Stimulated activated CD4-positive, alpha-beta T cell treated with anti-CD3 and anti-CD28 coated beads, Interleukin-4, amount 100 ng/mL, for 1 hour (primary cell): ENCODE data around the gene NDUFB8.

Experiments used
- DNase-seq: peaks from one replicate; pipeline ENCODE4 v3.0.0-alpha.2; 2020

Gene NDUFB8

GRCh38 chr10:100535715-100536353 is 6.2 kb upstream of the NDUFB8 start, which contains the start of gene HIF1AN:
TSS of gene HIF1AN (plus strand) at chr10:100535943. CDS start at chr10:100535959, 16 bp downstream.
- peak; percentile 84 for DNase-seq

DNA sequence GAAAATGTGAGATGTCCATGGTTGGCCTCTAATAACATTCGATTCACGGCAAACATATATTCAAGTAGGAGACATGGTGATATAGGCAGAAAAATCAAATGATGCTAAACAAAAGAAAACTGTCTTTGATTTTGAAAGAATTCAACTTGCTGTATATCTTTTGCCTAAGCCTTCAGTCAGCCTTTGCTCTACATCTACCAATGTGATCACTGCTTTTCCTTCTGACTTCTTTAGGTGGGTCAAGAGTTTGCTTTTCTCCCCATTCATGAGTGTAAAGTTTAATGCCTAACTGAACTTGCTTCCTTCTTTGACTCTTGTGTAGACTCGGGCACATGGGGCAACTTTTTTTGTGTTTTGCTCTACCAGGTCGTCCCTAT is 5.7 kb upstream of the NDUFB8 start:
- no peak for DNase-seq

DNA sequence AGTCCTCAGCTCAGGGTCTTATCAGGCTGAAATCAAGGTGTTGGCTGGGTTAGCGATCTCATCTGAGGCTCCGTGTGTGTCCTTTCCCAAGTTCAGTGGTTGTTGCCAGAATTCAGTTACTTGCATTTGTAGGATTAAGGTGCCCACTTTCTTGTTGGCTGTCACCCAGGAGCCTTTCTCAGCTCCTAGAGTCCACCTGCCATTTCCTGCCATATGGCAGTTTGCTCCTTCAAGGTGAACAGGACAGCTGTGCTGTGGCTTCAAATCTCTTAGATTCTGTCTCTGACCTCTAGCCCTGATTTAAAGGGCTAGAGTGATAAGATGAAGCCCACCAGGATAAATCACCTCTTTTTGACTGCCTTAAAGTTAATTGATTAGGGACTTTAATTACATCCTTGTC is 5.1 kb upstream of the NDUFB8 start:
- no peak for DNase-seq

DNA sequence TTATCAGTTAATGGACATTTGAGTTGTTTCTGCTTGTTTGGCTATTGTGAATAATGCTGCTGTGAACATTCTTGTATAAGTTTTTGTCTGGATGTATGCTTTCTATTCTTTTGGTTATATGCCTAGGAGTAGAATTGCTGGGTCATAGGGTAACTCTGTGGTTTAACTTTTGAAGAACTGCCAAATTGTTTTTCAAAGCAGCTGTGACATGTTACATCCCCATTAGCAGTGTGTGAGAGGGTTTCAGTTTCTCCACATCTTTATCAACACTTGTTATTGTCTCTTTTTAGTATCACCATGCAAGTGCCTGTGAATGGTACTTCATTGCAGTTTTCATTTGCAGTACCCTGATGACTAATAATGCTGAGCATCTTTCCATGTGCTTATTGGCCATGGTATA is 2.1 kb upstream of the NDUFB8 start:
- no peak for DNase-seq

- DNase-seq: no peak
Observed at GRCh38 chr10:100528921-100529474, 673 bp downstream of the NDUFB8 start.

DNA sequence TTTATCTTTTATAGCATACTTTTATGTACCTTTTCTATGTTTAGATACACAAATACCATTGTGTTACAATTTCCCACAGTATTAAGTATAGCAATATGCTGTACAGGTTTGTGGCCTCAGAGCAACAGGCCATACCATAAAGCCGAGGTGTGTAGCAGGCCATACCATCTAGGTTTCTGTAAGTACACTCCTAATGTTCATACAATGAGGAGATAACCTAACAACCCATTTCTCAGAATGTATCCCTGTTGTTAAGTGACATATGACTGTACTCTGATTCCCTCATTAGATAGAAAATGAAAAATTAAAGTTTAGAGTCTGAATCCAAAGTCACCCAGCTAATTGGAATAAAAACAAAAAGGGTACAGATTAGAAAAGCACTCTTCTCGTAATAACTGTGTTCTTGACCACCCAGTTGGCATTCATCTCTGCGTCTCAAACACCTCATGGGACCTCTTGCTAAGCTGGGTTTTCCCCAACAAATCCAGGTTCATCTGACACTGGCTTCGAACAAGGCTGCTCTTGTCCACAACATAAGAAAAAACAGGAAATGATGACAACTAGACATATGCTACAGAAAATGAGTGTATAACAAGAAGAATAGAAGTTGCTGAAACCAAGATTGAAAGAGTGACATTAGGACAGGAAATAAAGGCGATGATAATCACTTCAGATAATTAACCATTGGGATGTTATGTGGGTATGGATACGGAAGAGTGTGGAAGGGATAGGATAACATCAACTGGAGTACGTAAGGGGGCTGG is 1.4 kb downstream of the NDUFB8 start:
- no peak for DNase-seq

DNA sequence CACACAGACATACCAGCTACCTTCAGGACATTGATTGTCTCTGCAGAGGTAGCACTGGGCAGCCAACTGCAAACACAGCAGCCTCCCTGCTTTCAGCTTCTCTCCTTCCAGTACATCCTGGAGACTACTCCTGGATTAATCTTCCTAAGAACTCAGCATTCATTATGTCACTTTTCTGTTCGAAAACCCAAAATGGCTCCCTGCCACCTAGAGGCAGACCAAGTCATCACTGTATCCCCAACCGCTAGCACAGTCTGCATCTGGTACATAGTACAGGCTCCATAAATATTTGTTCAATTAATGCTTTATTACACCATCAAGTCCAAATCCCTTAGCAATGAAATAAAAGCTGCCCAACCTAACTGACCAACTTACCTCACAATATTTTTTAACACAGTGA is 5.0 kb downstream of the NDUFB8 start:
- no peak for DNase-seq

GRCh38 chr10:100524206-100524605 is 5.5 kb downstream of the NDUFB8 start:
- DNase-seq: no peak

DNA sequence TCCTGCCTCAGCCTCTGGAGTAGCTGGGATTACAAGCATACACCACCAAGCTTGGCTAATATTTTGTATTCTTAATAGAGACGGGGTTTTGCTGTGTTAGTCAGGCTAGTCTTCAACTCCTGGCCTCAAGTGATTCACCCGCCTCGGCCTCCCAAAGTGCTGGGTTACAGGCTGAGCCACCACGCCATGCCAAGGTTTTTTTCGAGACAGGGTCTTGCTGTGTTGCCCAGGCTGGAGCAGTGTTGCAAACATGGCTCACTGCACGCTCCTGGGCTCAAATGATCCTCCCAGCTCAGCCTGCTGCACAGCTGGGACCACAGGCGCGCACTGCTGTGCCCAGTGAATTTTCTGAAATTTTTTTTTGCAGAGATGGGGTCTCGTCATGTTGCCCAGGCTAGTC is 6.7 kb downstream of the NDUFB8 start:
- DNase-seq: no peak

GRCh38 chr10:100522107-100522801 is 7.4 kb downstream of the NDUFB8 start:
- no peak for DNase-seq

DNA sequence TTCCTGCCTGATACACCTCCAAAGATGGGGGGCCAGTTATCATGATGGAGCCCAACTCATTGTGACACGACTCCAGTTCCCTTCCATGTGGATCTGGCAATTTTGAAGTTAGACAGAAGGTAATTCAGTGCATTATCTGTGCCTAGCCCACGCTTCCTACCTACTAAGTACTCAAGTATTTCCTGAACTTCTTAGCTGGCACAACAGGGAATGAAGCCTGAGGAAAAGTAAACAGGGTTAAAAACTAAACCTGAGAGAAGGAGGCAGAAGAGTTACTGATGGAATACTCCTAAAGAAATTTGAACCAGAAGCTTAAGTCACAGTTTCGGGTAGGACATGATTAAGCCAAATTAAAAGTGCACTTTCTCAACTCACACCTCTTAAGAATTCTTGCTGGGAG is 8.9 kb downstream of the NDUFB8 start:
- DNase-seq: no peak

GRCh38 chr10:100519311-100520051 is 10.2 kb downstream of the NDUFB8 start, which contains the start of gene SEC31B:
TSS of gene SEC31B (minus strand) at chr10:100519861. CDS start at chr10:100516952, 2,909 bp downstream.
- no peak for DNase-seq

DNA sequence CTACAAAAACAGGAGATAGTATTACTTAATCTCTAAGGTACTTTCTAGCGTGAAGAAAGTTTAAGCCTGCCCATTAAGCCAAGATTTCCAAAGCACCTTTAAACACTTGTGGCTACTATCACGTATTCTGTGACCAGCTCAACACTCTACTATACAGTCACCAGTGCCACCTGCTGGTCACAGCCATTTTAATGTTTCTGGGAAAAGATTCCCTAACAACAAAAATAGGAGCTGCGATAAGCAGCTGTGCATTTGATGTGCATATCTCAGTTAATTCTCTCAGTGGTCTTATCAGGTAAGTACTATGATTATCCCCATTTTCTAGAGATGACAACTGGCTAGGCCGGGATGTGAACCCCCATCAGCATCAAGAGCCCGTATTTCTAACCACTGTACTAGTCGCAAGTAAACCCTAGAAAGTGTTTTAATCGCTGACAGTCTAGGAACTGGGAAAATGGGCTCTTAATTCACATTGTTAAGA is 10.9 kb downstream of the NDUFB8 start:
- peak; percentile 57 for DNase-seq

DNA sequence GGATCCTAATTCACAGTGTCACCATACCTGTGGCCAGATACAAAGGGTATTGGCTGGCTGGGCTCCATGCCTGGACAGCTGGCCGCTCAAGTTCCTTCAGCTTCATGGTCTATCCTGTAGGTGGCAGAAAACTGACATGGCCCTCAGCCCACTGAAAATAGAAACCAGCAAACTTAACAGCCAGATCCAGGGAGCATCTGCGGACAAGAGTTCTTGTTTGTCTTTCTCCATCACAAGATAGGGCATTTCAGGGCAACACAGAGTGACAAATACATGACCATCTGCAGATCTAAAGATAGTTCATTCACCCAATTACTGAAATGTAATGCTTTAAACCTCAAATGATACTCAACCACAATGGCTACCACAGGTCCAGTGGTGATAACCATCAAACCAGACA is 12.8 kb downstream of the NDUFB8 start:
- no peak for DNase-seq

- DNase-seq: no peak
Observed at GRCh38 chr10:100515612-100516011, 14.1 kb downstream of the NDUFB8 start.

DNA sequence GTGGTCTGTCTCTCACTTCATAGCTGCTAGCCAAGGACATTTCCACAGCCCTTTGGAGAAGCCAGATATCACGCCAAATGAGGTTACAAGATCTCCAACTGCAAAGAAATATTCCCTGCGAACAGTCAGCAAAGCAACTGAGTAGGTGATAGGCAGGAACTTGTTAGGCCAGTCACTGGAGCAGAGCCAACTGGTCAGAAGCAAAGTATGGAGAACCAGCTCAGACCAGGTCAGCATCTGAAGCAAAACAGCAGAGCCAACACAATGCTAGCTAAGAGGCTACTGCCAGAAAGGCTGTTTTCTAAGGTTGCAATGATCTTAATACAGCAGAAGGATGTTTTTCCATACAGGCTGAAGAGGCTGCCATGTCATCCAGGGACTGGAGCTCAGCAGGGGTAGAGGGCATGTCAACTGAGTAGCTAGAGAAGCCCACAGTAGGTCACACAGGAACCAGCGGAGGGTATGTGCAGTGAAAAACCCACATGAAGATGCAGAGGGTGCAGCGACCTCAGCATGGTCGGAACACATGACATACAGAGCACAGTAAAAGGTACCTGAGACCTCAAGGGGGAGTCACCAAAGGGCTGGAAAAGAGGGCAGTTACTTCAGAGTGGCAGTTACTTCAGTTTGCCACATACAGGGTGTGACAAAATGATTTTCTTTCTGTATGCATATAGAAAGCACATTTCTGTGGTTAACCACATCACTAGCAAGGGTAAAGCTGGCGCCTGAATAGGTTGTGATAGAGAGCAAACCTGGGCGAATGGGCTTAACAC is 18.9 kb downstream of the NDUFB8 start:
- peak; percentile 33 for DNase-seq

DNA sequence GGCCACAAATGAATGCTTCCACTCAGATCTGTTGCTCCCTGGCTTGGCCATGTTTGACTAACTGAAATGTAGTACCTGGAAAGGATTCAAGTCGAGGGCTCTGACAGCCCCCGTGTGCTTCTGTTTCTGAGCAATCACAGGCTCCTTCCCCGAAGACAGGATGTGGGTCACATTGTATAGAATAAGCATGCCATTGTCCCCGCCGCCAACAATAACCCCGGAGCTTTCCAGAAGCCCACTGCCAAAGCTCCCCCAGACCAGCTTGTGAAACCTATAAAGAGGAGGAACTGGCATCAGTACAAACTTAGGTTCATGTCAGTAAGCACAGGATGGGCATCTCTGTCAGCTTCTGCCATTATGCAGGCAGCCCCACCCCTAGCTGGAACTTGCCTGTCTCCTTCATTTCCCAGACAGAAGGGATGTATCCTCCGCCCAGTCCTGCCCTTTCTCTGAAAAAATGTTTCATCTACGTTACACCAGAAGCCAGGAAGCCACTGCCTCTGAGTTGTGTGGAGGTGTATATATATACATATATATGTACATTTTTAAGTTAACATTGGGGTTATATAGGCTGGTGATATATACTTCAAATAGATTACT is 20.3 kb downstream of the NDUFB8 start:
- peak; percentile 40 for DNase-seq

DNA sequence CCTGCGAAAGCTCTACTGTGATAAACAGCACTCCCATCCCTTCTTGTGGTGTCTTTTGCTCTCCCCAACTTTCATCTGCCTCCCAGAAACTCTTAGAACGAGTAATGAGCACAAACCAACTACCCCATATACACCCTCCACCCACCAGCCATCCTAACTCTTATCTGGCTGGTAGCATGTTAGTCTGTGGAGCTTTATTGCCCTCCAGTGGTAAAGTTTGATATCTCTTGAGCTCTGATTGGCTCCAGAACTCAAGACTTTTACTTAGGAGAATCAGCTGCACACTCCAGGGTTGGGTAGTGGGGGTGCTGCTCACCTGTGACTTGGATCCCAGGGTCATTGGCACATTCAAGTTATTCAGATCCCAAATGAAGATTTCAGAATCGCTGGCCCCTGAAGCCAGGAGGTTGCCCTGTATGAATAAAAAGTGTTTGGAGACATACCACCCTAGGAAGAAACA is 20.9 kb downstream of the NDUFB8 start:
- DNase-seq: no peak

DNA sequence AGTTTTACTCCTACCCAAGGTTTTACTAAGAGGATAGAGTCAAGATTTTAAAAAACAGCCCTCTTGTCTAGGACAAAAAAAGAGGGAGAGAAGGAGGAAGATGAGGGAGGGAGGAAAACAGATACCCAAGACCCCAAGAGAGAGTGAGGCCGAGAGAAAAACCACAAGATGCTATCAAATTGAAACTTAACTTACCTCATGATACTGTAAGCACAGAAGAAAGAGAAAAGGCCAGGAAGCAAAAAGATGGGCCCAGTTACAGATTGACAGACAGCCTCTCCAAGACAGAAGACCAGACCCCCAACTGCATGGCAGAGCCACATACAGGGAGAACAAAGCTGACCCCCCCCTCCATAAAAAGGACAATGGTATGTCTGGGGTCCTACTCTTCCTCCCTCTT is 21.4 kb downstream of the NDUFB8 start:
- DNase-seq: no peak

DNA sequence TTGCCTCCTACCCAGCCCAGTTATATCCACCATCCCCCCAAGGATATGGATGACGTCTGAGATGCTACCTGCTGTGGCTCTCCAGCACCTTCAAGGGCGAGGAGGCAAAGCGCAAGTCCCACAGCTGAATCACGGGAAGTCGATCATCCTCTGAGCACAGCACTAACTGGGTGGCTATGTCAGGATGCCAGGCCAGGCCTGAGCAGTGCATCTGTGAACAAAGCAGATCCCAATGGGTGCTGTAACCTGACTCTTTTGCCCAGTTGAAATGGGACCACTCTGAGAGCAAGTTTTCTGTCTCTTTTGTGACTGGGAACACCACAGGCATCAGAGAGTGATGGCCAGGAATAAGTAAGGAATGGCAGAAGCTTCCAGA is 22.3 kb downstream of the NDUFB8 start:
- no peak for DNase-seq

DNA sequence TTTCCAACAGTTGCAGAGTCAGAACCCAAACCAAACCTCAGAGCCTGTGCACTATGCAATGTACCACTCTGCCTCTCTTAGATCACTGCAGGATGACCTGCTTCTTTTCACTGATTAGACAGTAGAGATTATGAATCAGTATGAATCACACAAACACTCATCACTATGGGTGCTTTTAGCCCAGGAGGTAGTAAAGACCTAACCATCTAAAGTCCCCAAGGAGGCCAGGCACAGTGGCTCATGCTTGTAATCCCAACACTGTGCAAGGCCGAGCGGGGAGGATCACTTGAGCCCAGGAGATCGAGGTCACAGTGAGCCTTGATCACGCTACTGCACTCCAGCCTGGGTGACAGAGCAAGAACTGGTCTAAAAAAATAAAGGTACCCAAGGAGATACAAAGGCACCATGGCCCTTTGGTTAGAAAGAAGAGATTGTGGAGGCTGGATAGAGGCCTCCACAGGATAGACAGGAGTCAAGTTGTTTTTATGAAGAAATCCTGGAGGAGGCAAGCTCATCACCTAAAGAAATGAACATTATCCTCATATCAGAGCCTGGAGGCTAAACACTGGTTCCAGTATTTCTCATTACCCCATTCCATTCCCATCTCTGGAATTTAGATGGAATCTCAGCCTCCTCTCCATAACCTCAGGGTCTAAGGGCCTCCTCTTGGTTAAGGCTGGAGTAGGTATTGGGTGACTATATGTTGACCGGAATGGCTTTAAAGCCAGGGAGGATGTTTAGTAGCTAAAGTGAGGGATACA is 22.9 kb downstream of the NDUFB8 start:
- no peak for DNase-seq
